Hepatocyte (in vitro differentiated cells): ENCODE data around the gene DDR2.

Source experiments
- CTCF ChIP-seq: fragments of 200-600 bp; sonication (generic); IDR thresholded peaks from 2 replicates; pipeline ENCODE4 v1.5.1; 2016; ENCODE audit warnings: antibody characterized with exemption, mild to moderate bottlenecking; ENCODE audit not compliant: poor library complexity
- EZH2 ChIP-seq: fragments of 200-600 bp; sonication (generic); IDR thresholded peaks from 2 replicates; pipeline ENCODE4 v1.6.1; 2016; ENCODE audit warnings: antibody characterized with exemption, mild to moderate bottlenecking, borderline replicate concordance

- TF ChIP-seq CTCF (no peak), EZH2 (no peak)
These were observed 41.6 kb upstream of the DDR2 start for GRCh38 chr1:162590686-162591085.
